AG10803 (cell line): ENCODE measurements around the gene TIMM10B.

Source experiments
- DNase-seq: peaks from one replicate; pipeline ENCODE4 v3.0.0; 2010; ENCODE audit warnings: low read depth
- H3K4me3 ChIP-seq: 2 replicates; pipeline ENCODE4 v1.5.1; 2011; ENCODE audit warnings: mild to moderate bottlenecking, low read length, control low read depth
- TF ChIP-seq, protein P1 (sequence below): conservative IDR thresholded peaks from 2 replicates; pipeline ENCODE4 v1.5.1; 2011; ENCODE audit warnings: mild to moderate bottlenecking, low read length, control low read depth, inconsistent platforms

The TIMM10B gene

GRCh38 chr11:6529266-6529665 lies 48.0 kb downstream of the TIMM10B start:
- TF ChIP-seq, protein P1, sequence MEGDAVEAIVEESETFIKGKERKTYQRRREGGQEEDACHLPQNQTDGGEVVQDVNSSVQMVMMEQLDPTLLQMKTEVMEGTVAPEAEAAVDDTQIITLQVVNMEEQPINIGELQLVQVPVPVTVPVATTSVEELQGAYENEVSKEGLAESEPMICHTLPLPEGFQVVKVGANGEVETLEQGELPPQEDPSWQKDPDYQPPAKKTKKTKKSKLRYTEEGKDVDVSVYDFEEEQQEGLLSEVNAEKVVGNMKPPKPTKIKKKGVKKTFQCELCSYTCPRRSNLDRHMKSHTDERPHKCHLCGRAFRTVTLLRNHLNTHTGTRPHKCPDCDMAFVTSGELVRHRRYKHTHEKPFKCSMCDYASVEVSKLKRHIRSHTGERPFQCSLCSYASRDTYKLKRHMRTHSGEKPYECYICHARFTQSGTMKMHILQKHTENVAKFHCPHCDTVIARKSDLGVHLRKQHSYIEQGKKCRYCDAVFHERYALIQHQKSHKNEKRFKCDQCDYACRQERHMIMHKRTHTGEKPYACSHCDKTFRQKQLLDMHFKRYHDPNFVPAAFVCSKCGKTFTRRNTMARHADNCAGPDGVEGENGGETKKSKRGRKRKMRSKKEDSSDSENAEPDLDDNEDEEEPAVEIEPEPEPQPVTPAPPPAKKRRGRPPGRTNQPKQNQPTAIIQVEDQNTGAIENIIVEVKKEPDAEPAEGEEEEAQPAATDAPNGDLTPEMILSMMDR, result no peak
- H3K4me3 ChIP-seq, result no peak overlapping the region
- DNase-seq, result no peak

- TF ChIP-seq, protein P1, result no peak
- no peak overlapping the region for H3K4me3 ChIP-seq
- DNase-seq, result no peak
Measured at GRCh38 chr11:6530848-6531247, 49.5 kb downstream of the TIMM10B start.

- DNase-seq, result peak; percentile 48
- no peak overlapping the region for H3K4me3 ChIP-seq
- TF ChIP-seq, protein P1, result peak; percentile 92
Measured at GRCh38 chr11:6531267-6531752, 50.0 kb downstream of the TIMM10B start.
